ENCODE results near the gene MUC6.

Gene MUC6

GRCh38 chr11:1050581-1051355 lies 14.2 kb upstream of the MUC6 start:
- TF ChIP-seq RARB (CRISPR knock-in tag; IDR thresholded peaks at IDR 0.05) (no peak), GLIS3 (CRISPR knock-in tag; IDR thresholded peaks at IDR 0.05) (no peak), ESRRG (CRISPR knock-in tag; IDR thresholded peaks at IDR 0.05) (no peak), OSR1 (CRISPR knock-in tag; IDR thresholded peaks at IDR 0.05) (no peak), ZNF565 (CRISPR knock-in tag; conservative IDR thresholded peaks at IDR 0.05; ENCODE audit: low read depth) (no peak), PPARA (CRISPR knock-in tag; IDR thresholded peaks at IDR 0.05; ENCODE audit: borderline replicate concordance) (no peak), ZFP30 (CRISPR knock-in tag; IDR thresholded peaks at IDR 0.05) (no peak), CREB5 (CRISPR knock-in tag; IDR thresholded peaks at IDR 0.05; ENCODE audit: low read depth) (no peak), ISL1 (CRISPR knock-in tag; IDR thresholded peaks at IDR 0.05) (no peak)
- peak; percentile 96 for ATAC-seq

GRCh38 chr11:1049911-1050580 lies 13.5 kb upstream of the MUC6 start:
- ATAC-seq = no peak
- TF ChIP-seq ZFP3 (CRISPR knock-in tag; IDR thresholded peaks at IDR 0.05) (no peak), TSHZ2 (CRISPR knock-in tag; IDR thresholded peaks at IDR 0.05) (no peak), CSRNP3 (CRISPR knock-in tag; IDR thresholded peaks at IDR 0.05) (no peak), ZFP30 (CRISPR knock-in tag; IDR thresholded peaks at IDR 0.05) (no peak), GLIS3 (CRISPR knock-in tag; IDR thresholded peaks at IDR 0.05) (no peak)

GRCh38 chr11:1049431-1049891 lies 12.9 kb upstream of the MUC6 start:
- no peak for ATAC-seq

More at GRCh38 chr11:1049431-1049891, 12.9 kb upstream of the MUC6 start:
- TF ChIP-seq RARB (CRISPR knock-in tag; IDR thresholded peaks at IDR 0.05) (no peak), PATZ1 (CRISPR knock-in tag; IDR thresholded peaks at IDR 0.05; ENCODE audit: borderline replicate concordance) (no peak), ESRRG (CRISPR knock-in tag; IDR thresholded peaks at IDR 0.05) (no peak), CSRNP3 (CRISPR knock-in tag; IDR thresholded peaks at IDR 0.05) (no peak), TOX (CRISPR knock-in tag; IDR thresholded peaks at IDR 0.05; ENCODE audit: borderline replicate concordance) (no peak), ZFP3 (CRISPR knock-in tag; IDR thresholded peaks at IDR 0.05) (no peak), CREB5 (CRISPR knock-in tag; IDR thresholded peaks at IDR 0.05; ENCODE audit: low read depth) (no peak), CSDC2 (CRISPR knock-in tag; IDR thresholded peaks at IDR 0.05) (no peak), GLIS3 (CRISPR knock-in tag; IDR thresholded peaks at IDR 0.05) (no peak), POU6F1 (CRISPR knock-in tag; IDR thresholded peaks at IDR 0.05; ENCODE audit: borderline replicate concordance, low read depth) (no peak), ZFP30 (CRISPR knock-in tag; IDR thresholded peaks at IDR 0.05) (no peak), ZC3H10 (CRISPR knock-in tag; IDR thresholded peaks at IDR 0.05) (no peak), SNAI2 (CRISPR knock-in tag; IDR thresholded peaks at IDR 0.05) (no peak), ZNF565 (CRISPR knock-in tag; conservative IDR thresholded peaks at IDR 0.05; ENCODE audit: low read depth) (no peak), TCF4 (CRISPR knock-in tag; IDR thresholded peaks at IDR 0.05; ENCODE audit: borderline replicate concordance) (no peak), ZNF8 (CRISPR knock-in tag; IDR thresholded peaks at IDR 0.05) (no peak), BACH2 (CRISPR knock-in tag; IDR thresholded peaks at IDR 0.05; ENCODE audit: borderline replicate concordance) (no peak), PPARA (CRISPR knock-in tag; IDR thresholded peaks at IDR 0.05; ENCODE audit: borderline replicate concordance) (no peak), ARNTL (CRISPR knock-in tag; IDR thresholded peaks at IDR 0.05; ENCODE audit: borderline replicate concordance, low read depth) (no peak), ISL1 (CRISPR knock-in tag; IDR thresholded peaks at IDR 0.05) (no peak)

All from SK-N-SH treated with all-trans-retinoic acid at 6 μM for 48 hours (cell line).